Brain microvascular endothelial cell (primary cell): ENCODE results near the gene ZNF385A.

ENCODE experiments used
- DNase-seq: peaks from one replicate; pipeline ENCODE4 v3.0.0-alpha.2; 2020
- H3K27ac ChIP-seq: fragments of 250-450 bp; sonication (Bioruptor Pico); 2 replicates; pipeline ENCODE4 v1.5.1; 2020; ENCODE audit warnings: mild to moderate bottlenecking, moderate library complexity
- H3K27me3 ChIP-seq: fragments of 250-450 bp; sonication (Bioruptor Pico); replicated peaks from 2 replicates; pipeline ENCODE4 v1.5.1; 2020; ENCODE audit warnings: mild to moderate bottlenecking
- H3K36me3 ChIP-seq: fragments of 250-450 bp; sonication (Bioruptor Pico); replicated peaks from 2 replicates; pipeline ENCODE4 v1.5.1; 2020; ENCODE audit warnings: mild to moderate bottlenecking
- H3K4me3 ChIP-seq: 2 replicates; pipeline ENCODE4 v1.5.1; 2011; ENCODE audit warnings: low read depth, mild to moderate bottlenecking, control low read depth, low read length, moderate library complexity
- in situ Hi-C: cut with HindIII; loops from 2 replicates; pipeline ENCODE4 v1.10.0; 2017; ENCODE audit warnings: low sequenced_read_pairs, low pct_ligation_motif_present
- TF ChIP-seq, protein P1 (sequence below): IDR thresholded peaks from 2 replicates; pipeline ENCODE4 v1.5.1; 2011; ENCODE audit warnings: low read depth, mild to moderate bottlenecking, moderate library complexity, low read length, control low read depth, inconsistent platforms; ENCODE audit errors: missing control alignments

ZNF385A gene

DNA sequence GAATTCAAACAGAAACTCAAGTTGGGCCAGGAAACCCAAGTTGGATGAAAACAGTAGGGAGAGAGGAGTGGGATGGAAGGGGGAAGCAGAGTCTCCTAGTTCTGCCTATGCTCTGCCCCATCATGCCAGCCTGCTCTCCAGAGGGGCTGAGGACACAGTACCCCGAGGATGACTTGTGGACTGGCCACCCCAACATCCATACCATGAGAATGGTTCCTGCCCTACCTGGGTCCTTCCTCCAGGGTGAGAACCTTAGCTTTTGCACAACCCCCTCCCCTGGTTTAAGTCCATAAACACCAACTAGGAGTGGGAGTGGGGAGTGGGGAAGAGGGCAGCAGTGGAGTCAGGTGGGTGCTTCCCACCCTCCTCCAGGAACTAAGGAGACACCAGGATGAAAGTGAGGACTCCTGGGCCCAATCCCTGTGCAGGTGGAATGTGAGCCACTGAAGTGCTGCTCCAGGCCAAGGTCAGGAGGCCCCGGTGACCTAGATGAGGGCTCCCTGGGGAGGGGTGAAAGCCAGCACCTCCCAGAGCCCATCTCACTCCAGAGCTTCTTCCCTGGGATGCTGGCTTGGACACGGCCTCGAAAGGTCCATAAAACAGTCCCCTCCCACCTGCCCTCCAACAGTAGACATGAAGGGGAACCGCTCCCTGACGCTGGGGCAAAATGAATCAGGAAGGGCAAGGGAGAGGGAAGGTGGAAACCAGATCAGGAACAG is 6.6 kb downstream of the ZNF385A start:
- no peak for DNase-seq
- in situ Hi-C loops, result no loop called here

DNA sequence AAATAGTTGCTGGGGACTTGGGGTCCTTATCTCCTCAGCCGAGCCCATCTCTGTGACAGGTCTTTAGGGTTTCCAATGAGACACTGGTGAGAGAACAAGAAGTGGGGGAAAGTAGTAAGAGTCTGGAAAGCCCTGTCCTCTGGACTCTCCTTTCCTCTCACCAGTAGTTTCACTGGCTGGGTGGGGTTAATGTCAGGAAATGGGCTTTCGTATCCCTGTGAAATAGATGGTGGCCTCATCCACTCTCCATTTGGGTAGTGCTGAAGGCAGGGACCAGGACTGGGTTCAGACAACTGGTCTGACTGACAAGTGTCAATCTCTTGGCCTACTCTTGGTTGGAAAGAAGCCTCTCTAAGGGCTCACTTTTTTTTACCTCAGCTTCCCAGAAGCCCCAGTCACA is 7.5 kb downstream of the ZNF385A start:
- TF ChIP-seq, protein P1, sequence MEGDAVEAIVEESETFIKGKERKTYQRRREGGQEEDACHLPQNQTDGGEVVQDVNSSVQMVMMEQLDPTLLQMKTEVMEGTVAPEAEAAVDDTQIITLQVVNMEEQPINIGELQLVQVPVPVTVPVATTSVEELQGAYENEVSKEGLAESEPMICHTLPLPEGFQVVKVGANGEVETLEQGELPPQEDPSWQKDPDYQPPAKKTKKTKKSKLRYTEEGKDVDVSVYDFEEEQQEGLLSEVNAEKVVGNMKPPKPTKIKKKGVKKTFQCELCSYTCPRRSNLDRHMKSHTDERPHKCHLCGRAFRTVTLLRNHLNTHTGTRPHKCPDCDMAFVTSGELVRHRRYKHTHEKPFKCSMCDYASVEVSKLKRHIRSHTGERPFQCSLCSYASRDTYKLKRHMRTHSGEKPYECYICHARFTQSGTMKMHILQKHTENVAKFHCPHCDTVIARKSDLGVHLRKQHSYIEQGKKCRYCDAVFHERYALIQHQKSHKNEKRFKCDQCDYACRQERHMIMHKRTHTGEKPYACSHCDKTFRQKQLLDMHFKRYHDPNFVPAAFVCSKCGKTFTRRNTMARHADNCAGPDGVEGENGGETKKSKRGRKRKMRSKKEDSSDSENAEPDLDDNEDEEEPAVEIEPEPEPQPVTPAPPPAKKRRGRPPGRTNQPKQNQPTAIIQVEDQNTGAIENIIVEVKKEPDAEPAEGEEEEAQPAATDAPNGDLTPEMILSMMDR, result no peak
- Histone ChIP-seq H3K27me3 (no peaks in the 10 kb centered on the region), H3K36me3 (no peaks in the 10 kb centered on the region), H3K27ac (no peak overlapping the region), H3K4me3 (no peak overlapping the region)
- DNase-seq, result no peak
- in situ Hi-C loops, result no loop called here

More for the DNA sequence above, 6.6 kb downstream of the ZNF385A start:
- Histone ChIP-seq H3K27ac (no peak overlapping the region), H3K4me3 (no peak overlapping the region), H3K36me3 (no peaks in the 10 kb centered on the region), H3K27me3 (no peaks in the 10 kb centered on the region)
- TF ChIP-seq, protein P1, result no peak

DNA sequence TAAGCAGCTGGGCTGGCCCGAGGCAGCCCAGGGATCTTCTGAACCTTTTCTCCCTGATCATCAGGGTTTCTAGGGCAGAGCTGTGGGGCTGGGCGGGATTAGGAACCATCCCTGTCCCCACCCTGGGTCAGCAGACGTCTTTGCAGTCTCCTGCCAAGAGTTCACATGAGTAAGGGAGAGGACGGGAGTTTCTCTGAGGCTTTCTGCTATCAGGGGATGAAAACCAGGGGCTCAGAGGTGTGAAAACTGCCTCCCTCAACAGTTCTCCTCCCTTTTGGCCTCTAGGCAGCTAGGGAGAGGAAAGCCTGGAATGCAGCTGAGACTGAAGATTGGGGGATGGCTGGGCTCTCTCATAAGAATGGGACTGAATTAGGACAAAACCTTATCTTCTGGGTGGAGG is 7.9 kb downstream of the ZNF385A start:
- TF ChIP-seq, protein P1, result no peak

DNA sequence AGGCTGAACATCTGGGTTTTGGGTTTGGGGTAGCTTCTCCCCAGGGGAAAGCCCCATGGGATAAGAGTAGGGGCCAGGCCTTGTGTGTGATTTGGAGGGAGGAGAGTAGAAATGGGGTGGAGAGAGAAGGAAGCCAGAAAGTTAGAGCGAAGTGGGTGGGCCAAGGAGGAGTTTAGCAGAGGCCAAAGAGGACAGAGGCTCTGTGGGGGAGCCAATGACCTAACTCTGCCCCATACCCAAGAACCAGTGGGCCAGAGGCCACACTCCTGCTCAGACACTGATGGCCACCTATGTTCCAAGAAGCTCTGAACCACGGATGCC is 9.3 kb downstream of the ZNF385A start:
- DNase-seq, result no peak
- no peak overlapping the region for H3K4me3 ChIP-seq
- in situ Hi-C loops, result no loop called here
- TF ChIP-seq, protein P1, result no peak
- no peaks in the 10 kb centered on the region for H3K27me3 ChIP-seq
- no peak overlapping the region for H3K27ac ChIP-seq
- no peaks in the 10 kb centered on the region for H3K36me3 ChIP-seq

More for the DNA sequence above, 7.9 kb downstream of the ZNF385A start:
- Histone ChIP-seq H3K27me3 (no peaks in the 10 kb centered on the region), H3K4me3 (no peak overlapping the region), H3K36me3 (no peaks in the 10 kb centered on the region), H3K27ac (no peak overlapping the region)
- in situ Hi-C loops, result no loop called here
- no peak for DNase-seq

GRCh38 chr12:54374562-54375258 is 9.8 kb downstream of the ZNF385A start:
- no peak for DNase-seq
- Histone ChIP-seq H3K27ac (no peak overlapping the region), H3K27me3 (no peaks in the 10 kb centered on the region), H3K4me3 (no peak overlapping the region), H3K36me3 (no peaks in the 10 kb centered on the region)
- in situ Hi-C loops, result no loop called here
- TF ChIP-seq, protein P1, result no peak
